Fibroblast of the aortic adventitia (primary cell): ENCODE measurements around the gene RPL12. TPM values are rescaled to one million over a fixed set of nuclear protein-coding genes. Genes with fewer than 3 reads are reported as not detected.

Experiments used
- DNase-seq: peaks from one replicate; pipeline ENCODE4 v3.0.0-alpha.2; 2010; ENCODE audit warnings: low read depth
- H3K4me3 ChIP-seq: 2 replicates; pipeline ENCODE4 v1.5.1; 2011; ENCODE audit warnings: low read depth, mild to moderate bottlenecking, control low read depth, low read length, moderate library complexity
- CTCF ChIP-seq: IDR thresholded peaks from 2 replicates; pipeline ENCODE4 v1.5.1; 2011; ENCODE audit warnings: mild to moderate bottlenecking, low read length, control low read depth, inconsistent platforms; ENCODE audit not compliant: insufficient read depth
- total RNA-seq: library from RNA; depleted of rRNA; stranded (reverse); fragments of >200 nt; gene quantifications from 2 replicates; pipeline ENCODE4 v1.2.3, GENCODE V29; 2012; ENCODE audit warnings: low replicate concordance

Gene RPL12
- total RNA-seq = 511 and 2,619 TPM in 2 replicates

- TF ChIP-seq CTCF = peak; percentile 3
- H3K4me3 ChIP-seq = peak within 1 kb of the TSS; percentile 89
- DNase-seq = peak; percentile 97
Measured at GRCh38 chr9:127450830-127451607, at the start of gene RPL12, which contains the start of gene LRSAM1. Gene RPL12, minus strand, starts transcription at chr9:127451406. Its CDS starts 89 bp downstream, at chr9:127451317. Gene LRSAM1, plus strand, starts transcription at chr9:127451510. Its CDS starts 3,018 bp downstream, at chr9:127454528.

- DNase-seq = no peak
- H3K4me3 ChIP-seq = no peak overlapping the region
- no peak for TF ChIP-seq CTCF
Measured at GRCh38 chr9:127500862-127501261, 49.7 kb upstream of the RPL12 start.

- DNase-seq = no peak
- no peak overlapping the region for H3K4me3 ChIP-seq
- no peak for TF ChIP-seq CTCF
Measured at GRCh38 chr9:127500399-127500798, 49.2 kb upstream of the RPL12 start.

- H3K4me3 ChIP-seq = no peak overlapping the region
- no peak for DNase-seq
- no peak for TF ChIP-seq CTCF
Measured at GRCh38 chr9:127498298-127498697, 47.1 kb upstream of the RPL12 start.

- no peak overlapping the region for H3K4me3 ChIP-seq
- DNase-seq = no peak
- no peak for TF ChIP-seq CTCF
Measured at GRCh38 chr9:127497656-127498290, 46.6 kb upstream of the RPL12 start.

GRCh38 chr9:127496974-127497373, 45.8 kb upstream of the RPL12 start:
- H3K4me3 ChIP-seq = no peak overlapping the region
- no peak for TF ChIP-seq CTCF
- DNase-seq = no peak
